ENCODE measurements around the gene NFE2L3. TPM values are rescaled to one million over a fixed set of nuclear protein-coding genes. Genes with fewer than 3 reads are reported as not detected.
"Not testable (repeated sequence)": the region's sequence is repeated elsewhere in the genome, so short reads cannot be mapped to it uniquely, and the experiment has no call there.

Gene NFE2L3
- total RNA-seq, 1 donor from 2014 or later, result 3.8 TPM

- intact Hi-C loops (cut with DNase I), result no loop called here
- ATAC-seq, result no peak
Measured at GRCh38 chr7:26193432-26194207, 41.6 kb downstream of the NFE2L3 start.

GRCh38 chr7:26194764-26195163 lies 42.8 kb downstream of the NFE2L3 start:
- intact Hi-C loops (cut with DNase I); DNase-seq (ENCODE audit: low spot score); ATAC-seq: not testable (repeated sequence)

More at GRCh38 chr7:26193432-26194207, 41.6 kb downstream of the NFE2L3 start:
- no peak for DNase-seq (ENCODE audit: low spot score)

- no peak for DNase-seq (ENCODE audit: low spot score)
- no peak for ATAC-seq
- intact Hi-C loops (cut with DNase I), result no loop called here
Measured at GRCh38 chr7:26195182-26195581, 43.2 kb downstream of the NFE2L3 start.

GRCh38 chr7:26195867-26196657 lies 44.1 kb downstream of the NFE2L3 start:
- ATAC-seq (no peak), DNase-seq (ENCODE audit: low spot score) (no peak)
- intact Hi-C loops (cut with DNase I), result no loop called here

GRCh38 chr7:26197153-26198115 lies 45.4 kb downstream of the NFE2L3 start:
- intact Hi-C loops (cut with DNase I), result no loop called here
- no peak for DNase-seq (ENCODE audit: low spot score)
- ATAC-seq, result no peak

- ATAC-seq (no peak), DNase-seq (ENCODE audit: low spot score) (no peak)
- intact Hi-C loops (cut with DNase I), result no loop called here
Measured at GRCh38 chr7:26198133-26198780, 46.3 kb downstream of the NFE2L3 start.

- no peak for DNase-seq (ENCODE audit: low spot score)
- intact Hi-C loops (cut with DNase I), result no loop called here
- ATAC-seq, result no peak
Measured at GRCh38 chr7:26198781-26199169, 46.8 kb downstream of the NFE2L3 start.

GRCh38 chr7:26199301-26200037 lies 47.5 kb downstream of the NFE2L3 start:
- ATAC-seq, result peak; percentile 46
- intact Hi-C loops (cut with DNase I), result no loop called here
- DNase-seq (ENCODE audit: low spot score), result peak; percentile 82

- DNase-seq (ENCODE audit: low spot score), result peak; percentile 87
- intact Hi-C loops (cut with DNase I), result no loop called here
- peak; percentile 65 for ATAC-seq
Measured at GRCh38 chr7:26200038-26200443, 48.0 kb downstream of the NFE2L3 start.

GRCh38 chr7:26200444-26201246 lies 48.6 kb downstream of the NFE2L3 start, which contains the start of gene HNRNPA2B1:
HNRNPA2B1 (minus strand) TSS chr7:26200746; CDS start chr7:26200577, 169 bp downstream.
- ATAC-seq (peak; percentile 95), DNase-seq (ENCODE audit: low spot score) (peak; percentile 99)
- intact Hi-C loops (cut with DNase I), result no loop called here

GRCh38 chr7:26201247-26202018 lies 49.4 kb downstream of the NFE2L3 start, which contains the start of gene CBX3:
CBX3 (plus strand) TSS chr7:26201745; CDS start chr7:26202999, 1,254 bp downstream.
- intact Hi-C loops (cut with DNase I), result no loop called here
- DNase-seq (ENCODE audit: low spot score) (peak; percentile 96), ATAC-seq (peak; percentile 75)

GRCh38 chr7:26202019-26202990 lies 50.3 kb downstream of the NFE2L3 start:
- ATAC-seq (no peak), DNase-seq (ENCODE audit: low spot score) (peak; percentile 85)
- intact Hi-C loops (cut with DNase I), result no loop called here

- intact Hi-C loops (cut with DNase I), result no loop called here
- ATAC-seq, result no peak
- no peak for DNase-seq (ENCODE audit: low spot score)
Measured at GRCh38 chr7:26203016-26203415, 51.0 kb downstream of the NFE2L3 start.

GRCh38 chr7:26208040-26208439 lies 56.0 kb downstream of the NFE2L3 start:
- no peak for ATAC-seq
- no peak for DNase-seq (ENCODE audit: low spot score)
- intact Hi-C loops (cut with DNase I), result no loop called here

Measured in sciatic nerve (tissue), 2 donors.